ENCODE data around the gene P2RX1.

DNA sequence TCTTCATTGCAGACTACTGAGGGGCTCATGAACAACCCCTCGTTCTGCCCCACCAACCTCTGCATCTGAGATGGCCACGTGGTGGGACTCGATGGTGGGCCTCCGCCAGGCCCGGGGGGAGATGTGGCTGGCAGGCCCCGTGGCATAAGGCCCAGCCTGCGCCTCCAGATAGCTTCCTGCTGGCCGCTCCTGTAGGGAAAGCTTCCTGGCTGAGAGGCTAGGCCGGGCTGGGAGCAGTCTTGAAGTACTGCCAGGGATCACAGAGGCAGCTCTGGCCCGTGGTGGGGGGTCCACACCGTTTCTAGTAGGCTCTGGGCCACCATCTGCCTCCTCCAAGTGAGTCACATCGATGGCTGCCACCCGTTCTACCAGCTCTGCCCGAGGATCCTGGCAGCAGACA lies 31.0 kb downstream of the P2RX1 start:
- TF ChIP-seq CTCF (IDR thresholded peaks at IDR 0.05; ENCODE audit: low read depth, low read length) (no peak), POLR2A (IDR thresholded peaks at IDR 0.05; ENCODE audit: extremely low read depth, insufficient read length) (no peak)
